ENCODE measurements around the gene PCSK6.

Gene PCSK6

GRCh38 chr15:101489599-101490407 is at the start of gene PCSK6:
Gene PCSK6, minus strand, starts transcription at chr15:101489707. Its CDS starts 37 bp downstream, at chr15:101489670.
- no peak for DNase-seq (ENCODE audit: low read depth in 2 of 2)

DNA sequence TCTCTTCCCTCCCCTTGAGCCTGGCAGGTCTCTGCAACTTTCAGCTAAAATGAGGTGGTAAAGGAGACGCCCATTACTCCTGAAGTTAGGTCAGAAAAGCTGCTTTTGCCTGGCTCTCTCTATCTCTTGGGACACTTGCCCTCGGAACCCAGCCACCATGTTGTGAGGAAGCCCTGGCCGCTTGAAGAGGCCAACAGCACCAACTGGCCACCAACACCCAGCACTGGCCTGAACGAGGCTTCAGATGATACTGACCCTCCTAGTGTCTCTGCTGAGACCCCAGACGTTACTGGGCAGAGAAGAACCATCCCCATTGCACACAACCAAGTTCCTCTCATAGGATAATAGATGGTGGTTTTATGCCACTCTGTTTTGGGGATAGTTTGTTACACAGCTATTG is 49.5 kb upstream of the PCSK6 start:
- DNase-seq (ENCODE audit: low read depth in 2 of 2) = no peak

- no peak for DNase-seq (ENCODE audit: low read depth in 2 of 2)
These were observed 48.7 kb upstream of the PCSK6 start for GRCh38 chr15:101538177-101538576.

- DNase-seq (ENCODE audit: low read depth in 2 of 2) = no peak
These were observed 48.1 kb upstream of the PCSK6 start for GRCh38 chr15:101537483-101538080.

DNA sequence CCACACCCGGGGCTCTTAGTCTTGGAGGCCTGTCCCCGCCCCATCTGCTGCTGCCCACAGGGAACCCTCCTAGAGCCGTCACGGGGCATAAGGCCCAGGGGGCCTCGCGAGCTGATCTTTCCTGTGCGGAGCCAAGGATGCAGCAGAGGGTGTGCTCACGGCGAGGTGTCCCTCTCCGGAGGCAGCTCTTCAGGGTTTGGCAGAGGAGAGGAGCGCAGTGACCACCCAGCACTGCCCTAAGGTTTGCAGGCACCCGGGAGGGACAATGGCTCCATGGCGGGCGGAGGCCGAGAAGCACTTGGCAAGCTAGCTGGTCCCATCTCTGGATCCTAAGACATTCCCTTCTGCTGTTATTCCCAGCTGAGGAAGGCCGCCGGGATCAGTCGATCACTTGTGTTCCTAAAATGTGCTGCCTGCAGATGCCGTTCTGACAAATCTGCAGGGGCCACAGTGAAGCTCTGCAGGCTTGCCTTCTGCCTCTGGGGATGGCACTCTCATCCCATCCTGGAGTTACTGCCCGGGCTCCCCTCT is 47.4 kb upstream of the PCSK6 start:
- no peak for DNase-seq (ENCODE audit: low read depth in 2 of 2)

GRCh38 chr15:101536166-101536874 is 46.8 kb upstream of the PCSK6 start:
- DNase-seq (ENCODE audit: low read depth in 2 of 2) = no peak

- DNase-seq (ENCODE audit: low read depth in 2 of 2) = no peak
These were observed 45.8 kb upstream of the PCSK6 start for GRCh38 chr15:101535170-101535902.

DNA sequence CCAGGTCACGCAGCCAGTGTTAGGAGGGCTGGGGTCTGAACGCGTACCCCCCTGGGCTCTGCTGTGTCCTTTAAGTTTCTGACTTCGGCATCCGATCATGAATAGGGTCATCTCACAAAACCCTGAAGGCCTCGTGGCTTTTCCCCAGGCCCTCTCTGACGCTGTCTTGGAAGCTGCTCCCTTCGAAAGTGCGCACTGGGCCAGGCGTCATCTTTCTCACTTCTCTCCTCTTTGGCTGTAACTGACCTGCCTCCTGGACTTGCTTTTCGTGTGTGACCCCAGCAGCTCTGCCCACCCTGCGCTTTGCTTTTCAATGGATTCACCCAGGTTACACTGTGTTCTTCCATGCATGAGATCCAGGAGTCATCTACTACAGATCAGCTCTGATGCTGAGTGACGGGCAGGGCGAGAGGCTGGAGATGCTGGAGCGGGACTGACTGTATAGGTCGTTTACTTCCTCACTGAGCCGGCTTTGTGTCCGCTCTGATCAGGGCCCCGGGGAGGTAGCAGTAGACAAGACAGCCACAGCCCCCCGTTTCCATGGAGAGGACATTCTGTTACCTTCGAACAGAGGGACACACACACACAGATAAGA is 45.0 kb upstream of the PCSK6 start:
- no peak for DNase-seq (ENCODE audit: low read depth in 2 of 2)

- DNase-seq (ENCODE audit: low read depth in 2 of 2) = no peak
These were observed 44.0 kb upstream of the PCSK6 start for GRCh38 chr15:101533371-101534140.

- no peak for DNase-seq (ENCODE audit: low read depth in 2 of 2)
These were observed 43.4 kb upstream of the PCSK6 start for GRCh38 chr15:101532865-101533264.

- DNase-seq (ENCODE audit: low read depth in 2 of 2) = no peak
These were observed 41.7 kb upstream of the PCSK6 start for GRCh38 chr15:101531170-101531569.

DNA sequence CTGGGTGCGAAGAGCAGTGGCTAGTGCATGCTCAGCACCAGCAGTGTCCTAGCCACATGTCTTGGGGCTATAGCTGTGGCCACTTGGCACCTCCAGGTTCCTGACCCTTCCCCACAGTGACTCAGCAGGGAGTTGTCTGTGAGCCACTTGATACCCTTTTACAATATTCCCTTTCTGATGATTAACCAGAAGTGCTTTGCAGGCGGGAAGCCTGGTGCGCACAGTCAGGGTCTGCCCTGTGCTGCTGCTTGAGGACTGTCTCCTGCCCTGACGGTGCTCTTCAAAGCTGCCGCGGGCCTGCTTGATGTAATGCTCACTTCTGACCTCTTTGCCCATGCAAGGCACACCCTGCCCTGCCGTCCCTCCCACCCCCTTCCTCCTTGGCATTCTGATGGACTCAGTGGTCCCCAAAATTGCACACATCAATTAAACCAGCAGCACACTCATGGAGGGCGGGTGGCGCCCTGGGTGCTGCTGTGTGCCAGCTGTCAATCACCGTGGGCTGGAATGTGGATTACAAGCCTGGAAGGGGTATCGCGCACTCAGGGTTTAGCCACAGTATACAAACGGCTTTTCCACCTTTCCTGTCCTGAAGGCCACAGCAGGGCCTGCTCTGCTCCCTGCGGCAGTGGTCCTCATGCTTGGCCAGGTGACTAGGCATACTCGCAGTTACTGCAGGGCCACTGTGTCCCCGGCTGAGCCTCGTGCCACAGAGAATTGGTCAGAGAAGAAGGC is 40.9 kb upstream of the PCSK6 start:
- DNase-seq (ENCODE audit: low read depth in 2 of 2) = no peak

DNA sequence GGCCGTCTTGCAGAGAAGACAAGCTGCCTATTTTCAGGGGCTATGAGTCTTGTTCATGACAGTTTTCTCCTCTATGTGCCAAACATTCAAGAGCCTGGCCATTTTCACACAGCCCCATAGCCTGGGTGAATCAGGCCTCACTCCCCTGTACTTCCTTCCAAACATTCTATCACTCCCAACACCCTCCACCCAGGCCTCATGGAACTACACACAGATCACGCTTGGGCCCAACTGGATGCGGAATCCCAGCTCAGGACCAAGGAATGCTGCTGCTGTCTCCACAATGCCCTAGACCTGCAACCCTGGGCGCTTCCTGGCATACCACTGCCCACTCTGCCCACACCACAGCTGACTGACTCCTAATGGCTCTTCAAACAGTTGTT is 39.4 kb upstream of the PCSK6 start:
- no peak for DNase-seq (ENCODE audit: low read depth in 2 of 2)

DNA sequence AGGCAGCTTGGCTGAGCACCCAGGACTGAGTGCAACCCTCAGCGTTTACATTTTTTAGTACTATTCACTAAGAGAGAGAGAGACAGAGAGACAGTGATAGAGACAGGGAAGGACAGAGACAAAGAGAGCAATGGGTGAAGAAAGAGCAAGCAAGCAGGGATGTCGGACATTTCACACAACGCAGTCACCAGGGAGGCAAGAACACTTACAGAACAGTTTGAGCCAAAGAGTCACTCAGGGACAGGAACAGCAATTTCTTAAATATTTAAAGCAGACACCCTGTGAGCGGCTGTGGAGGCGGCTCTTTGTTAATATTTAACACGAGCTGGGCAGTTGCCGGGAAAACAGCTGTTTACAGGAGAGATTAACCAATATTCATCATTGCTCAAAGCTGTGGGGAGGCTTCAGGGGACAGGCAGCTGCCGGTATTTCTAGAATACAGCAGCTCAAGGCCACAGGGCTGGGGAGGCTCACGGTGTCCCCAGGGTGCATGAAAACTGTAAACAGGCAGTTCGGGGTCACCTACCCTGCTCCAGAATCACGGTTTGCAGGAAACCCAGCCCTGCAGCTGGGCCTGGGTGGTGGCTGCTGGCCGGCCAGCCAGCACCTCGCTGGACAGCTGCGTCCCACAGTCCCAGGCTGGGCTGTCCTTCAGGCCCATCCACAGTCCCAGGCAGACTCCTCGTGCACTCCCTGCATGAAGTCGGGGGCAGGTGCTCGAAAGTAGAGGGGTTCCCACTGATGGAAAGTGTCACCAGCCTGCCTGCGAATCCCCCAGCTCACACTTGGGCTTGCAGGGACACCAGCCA is 38.8 kb upstream of the PCSK6 start:
- DNase-seq (ENCODE audit: low read depth in 2 of 2) = no peak

- no peak for DNase-seq (ENCODE audit: low read depth in 2 of 2)
These were observed 37.4 kb upstream of the PCSK6 start for GRCh38 chr15:101526890-101527289.

DNA sequence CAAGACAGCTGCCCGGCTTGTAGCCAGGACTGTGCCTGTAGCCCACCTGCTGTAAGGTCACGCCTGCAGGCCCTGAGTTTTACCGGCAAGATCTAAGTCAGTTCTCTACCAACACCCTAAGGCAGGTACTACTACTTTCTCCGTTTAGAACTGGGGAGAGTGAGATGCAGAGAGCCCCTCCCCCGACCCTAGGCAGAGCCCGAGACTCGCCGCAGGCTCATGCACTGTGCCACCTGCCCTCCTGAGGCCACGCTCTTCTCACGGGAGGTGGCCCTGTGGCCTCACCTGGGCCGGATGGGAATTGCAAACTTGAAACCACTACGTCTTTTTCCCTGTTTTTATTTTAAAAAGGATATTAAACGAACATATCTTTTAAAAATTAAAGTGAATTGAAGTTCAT is 36.9 kb upstream of the PCSK6 start:
- no peak for DNase-seq (ENCODE audit: low read depth in 2 of 2)

DNA sequence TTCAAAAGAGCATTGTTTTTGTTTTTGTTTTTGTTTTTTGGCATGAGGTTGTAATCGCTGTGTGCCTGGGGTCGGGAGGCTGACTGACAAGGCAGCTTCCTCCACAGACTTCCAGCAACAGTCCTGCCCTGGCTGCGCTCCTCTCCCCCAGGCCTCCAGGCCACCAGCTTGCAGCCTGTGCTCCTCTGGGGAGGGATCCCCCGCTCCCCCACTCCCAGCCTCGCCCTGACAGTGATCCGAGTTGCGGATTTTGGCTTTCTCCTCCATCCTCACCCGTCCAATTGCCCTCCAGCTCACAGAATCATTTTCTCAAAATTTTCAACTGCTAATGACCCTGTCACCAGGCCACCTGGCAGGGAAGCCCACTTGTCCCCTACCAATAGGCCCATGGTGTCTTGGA is 36.5 kb upstream of the PCSK6 start:
- DNase-seq (ENCODE audit: low read depth in 2 of 2) = no peak

GRCh38 chr15:101525087-101525669 is 35.7 kb upstream of the PCSK6 start:
- no peak for DNase-seq (ENCODE audit: low read depth in 2 of 2)

GRCh38 chr15:101523560-101523940 is 34.0 kb upstream of the PCSK6 start:
- DNase-seq (ENCODE audit: low read depth in 2 of 2) = no peak

Measured in fibroblast of skin of left biceps (primary cell).